Skeletal muscle tissue (tissue), 4 donors: ENCODE measurements around the gene TXNDC17. TPM values are rescaled to one million over a fixed set of nuclear protein-coding genes. Genes with fewer than 3 reads are reported as not detected.

Experiments used
- H3K27ac ChIP-seq: one replicate; pipeline ENCODE4 v1.7.0; 2013; ENCODE audit warnings: mild to moderate bottlenecking, low read depth, low read length, inconsistent platforms
- H3K27me3 ChIP-seq, 3 donors: one replicate each; pipeline ENCODE4 v1.7.0; 2013; ENCODE audit warnings: low read length in 3 of 3; ENCODE audit not compliant: control insufficient read depth in 3 of 3, insufficient read depth in 3 of 3
- H3K36me3 ChIP-seq, 3 donors: one replicate each; pipeline ENCODE4 v1.7.0; 2013; ENCODE audit warnings: low read length in 3 of 3; ENCODE audit not compliant: control insufficient read depth in 3 of 3, insufficient read depth in 3 of 3
- H3K4me1 ChIP-seq, 3 donors: one replicate each; pipeline ENCODE4 v1.7.0; 2013; ENCODE audit warnings: low read length in 3 of 3, mild to moderate bottlenecking in 3 of 3; ENCODE audit not compliant: control insufficient read depth in 3 of 3, insufficient read depth in 3 of 3
- H3K4me3 ChIP-seq, 3 donors: one replicate each; pipeline ENCODE4 v1.7.0; 2013; ENCODE audit warnings: low read length in 3 of 3
- H3K9ac ChIP-seq, 3 donors: one replicate each; pipeline ENCODE4 v1.7.0; 2013; ENCODE audit warnings: low read length in 3 of 3, mild to moderate bottlenecking in 3 of 3, moderate library complexity in 2 of 3, low read depth in 1 of 3
- H3K9me3 ChIP-seq, 3 donors: one replicate each; pipeline ENCODE4 v1.7.0; 2013; ENCODE audit warnings: low read length in 3 of 3; ENCODE audit not compliant: control insufficient read depth in 3 of 3
- total RNA-seq: library from RNA; depleted of rRNA; stranded (reverse); fragments of >200 nt; gene quantifications from one replicate; pipeline ENCODE4 v1.2.3, GENCODE V29; 2014
- donor health status: Osteomylitis.

The TXNDC17 gene
- total RNA-seq, 1 donor from 2014 or later, result 8.4 TPM

DNA sequence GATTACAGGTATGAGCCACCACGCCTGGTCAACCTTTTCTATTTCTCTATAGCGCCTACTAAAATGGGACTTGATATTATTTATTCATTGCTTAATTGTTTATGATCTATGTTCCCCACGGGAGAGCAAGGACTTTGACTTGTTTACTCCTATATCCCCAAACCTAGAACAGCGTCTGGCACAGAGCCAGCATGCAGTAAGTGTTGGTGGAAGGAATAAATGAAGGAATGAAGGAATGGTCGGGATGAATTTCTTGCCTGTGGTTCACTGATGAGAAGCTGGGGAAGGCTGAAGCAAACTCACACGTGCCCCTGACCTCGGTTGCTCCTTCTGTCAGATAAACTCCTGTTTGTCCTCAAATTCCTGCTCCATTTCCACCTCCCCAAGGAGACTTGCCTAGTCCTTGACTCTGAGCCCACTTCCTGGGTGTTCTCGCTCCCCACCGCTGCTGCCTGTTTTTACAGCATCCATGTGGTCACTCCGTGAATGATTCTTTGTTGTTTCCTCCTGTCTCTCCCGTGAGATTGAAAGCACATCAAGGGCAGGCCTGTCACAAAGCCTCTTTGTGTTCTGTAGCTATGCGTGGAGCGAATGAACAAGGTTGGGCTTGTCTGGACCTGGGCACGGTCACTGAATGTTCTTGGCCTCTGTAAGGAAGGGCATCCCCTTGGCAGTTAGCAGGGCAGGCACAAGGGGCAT lies 28.0 kb downstream of the TXNDC17 start:
- no peaks in the 10 kb centered on the region for H3K9me3 ChIP-seq
- H3K4me3 ChIP-seq, result no peak overlapping the region
- no peaks in the 10 kb centered on the region for H3K4me1 ChIP-seq
- H3K27me3 ChIP-seq, result peaks cover 6 to 32% (median 20%) of the 10 kb centered on the region in 3 donors
- H3K36me3 ChIP-seq, result no peaks in the 10 kb centered on the region
- no peak overlapping the region for H3K27ac ChIP-seq
- no peak overlapping the region for H3K9ac ChIP-seq

GRCh38 chr17:6669479-6670212 lies 28.8 kb downstream of the TXNDC17 start:
- no peaks in the 10 kb centered on the region for H3K9me3 ChIP-seq
- no peak overlapping the region for H3K9ac ChIP-seq
- H3K27me3 ChIP-seq, result peaks cover 6 to 35% (median 20%) of the 10 kb centered on the region in 3 donors
- H3K4me3 ChIP-seq, result no peak overlapping the region
- H3K27ac ChIP-seq, result no peak overlapping the region
- no peaks in the 10 kb centered on the region for H3K4me1 ChIP-seq
- H3K36me3 ChIP-seq, result no peaks in the 10 kb centered on the region

GRCh38 chr17:6670571-6670970 lies 29.7 kb downstream of the TXNDC17 start:
- H3K9ac ChIP-seq, result no peak overlapping the region
- H3K4me3 ChIP-seq, result no peak overlapping the region
- peaks cover 6 to 35% (median 22%) of the 10 kb centered on the region in 3 donors for H3K27me3 ChIP-seq
- no peaks in the 10 kb centered on the region for H3K9me3 ChIP-seq
- H3K4me1 ChIP-seq, result no peaks in the 10 kb centered on the region
- no peak overlapping the region for H3K27ac ChIP-seq
- no peaks in the 10 kb centered on the region for H3K36me3 ChIP-seq

DNA sequence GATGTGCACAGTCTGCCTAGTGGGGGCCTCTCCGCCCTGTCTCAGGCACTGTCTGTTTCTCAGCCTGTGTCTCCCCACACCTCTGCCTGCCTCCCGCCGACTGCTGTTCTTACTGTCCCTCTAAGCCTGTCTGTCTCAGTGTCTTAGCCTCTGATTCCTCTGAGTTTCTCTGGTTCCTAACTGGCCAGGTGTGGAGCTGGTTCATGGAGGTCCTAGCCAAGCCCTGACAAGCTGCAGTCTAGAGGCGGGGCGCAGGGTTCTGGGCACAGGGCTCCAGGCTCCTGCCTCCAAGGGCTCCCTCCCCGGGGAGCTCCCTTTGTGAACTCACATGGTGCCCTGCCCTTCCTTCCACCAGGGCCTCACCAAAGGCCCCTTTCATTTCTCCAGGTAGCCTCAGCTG lies 30.1 kb downstream of the TXNDC17 start:
- Histone ChIP-seq H3K27me3 (peaks cover 6 to 35% (median 24%) of the 10 kb centered on the region in 3 donors), H3K9ac (no peak overlapping the region)

GRCh38 chr17:6671431-6671830 lies 30.6 kb downstream of the TXNDC17 start:
- peaks cover 6 to 37% (median 24%) of the 10 kb centered on the region in 3 donors for H3K27me3 ChIP-seq

More for the DNA sequence above, 30.1 kb downstream of the TXNDC17 start:
- H3K27ac ChIP-seq, result no peak overlapping the region
- H3K9me3 ChIP-seq, result no peaks in the 10 kb centered on the region
- H3K4me3 ChIP-seq, result no peak overlapping the region
- no peaks in the 10 kb centered on the region for H3K4me1 ChIP-seq
- no peaks in the 10 kb centered on the region for H3K36me3 ChIP-seq

DNA sequence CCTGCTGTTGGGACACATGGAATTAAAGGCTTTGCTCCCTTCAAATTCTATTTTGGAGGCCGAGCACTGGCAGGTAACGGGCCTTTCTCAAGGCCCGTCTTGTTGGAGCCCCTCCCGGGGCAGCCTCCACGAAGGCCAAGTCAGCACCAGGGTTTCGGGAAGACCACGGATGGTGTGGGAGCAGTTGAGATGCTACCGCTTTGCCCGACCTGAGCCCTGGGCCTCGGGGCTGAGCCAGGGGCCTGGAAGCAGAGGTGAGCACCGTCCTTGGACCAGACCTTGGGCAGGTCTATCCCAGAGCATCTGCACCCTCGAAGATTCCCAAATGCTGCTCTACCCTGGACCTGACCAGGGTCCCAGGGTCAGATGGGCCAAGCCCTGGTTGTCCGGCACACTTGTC lies 33.7 kb downstream of the TXNDC17 start:
- no peaks in the 10 kb centered on the region for H3K36me3 ChIP-seq
- H3K4me1 ChIP-seq, result peaks cover 0 to 10% (median 3%) of the 10 kb centered on the region in 3 donors
- no peak overlapping the region for H3K4me3 ChIP-seq
- H3K27me3 ChIP-seq, result peaks cover 13 to 37% (median 30%) of the 10 kb centered on the region in 3 donors
- no peak overlapping the region for H3K27ac ChIP-seq
- no peaks in the 10 kb centered on the region for H3K9me3 ChIP-seq
- H3K9ac ChIP-seq, result no peak overlapping the region

More at GRCh38 chr17:6671431-6671830, 30.6 kb downstream of the TXNDC17 start:
- no peak overlapping the region for H3K27ac ChIP-seq
- H3K36me3 ChIP-seq, result no peaks in the 10 kb centered on the region
- no peak overlapping the region for H3K9ac ChIP-seq
- H3K4me1 ChIP-seq, result no peaks in the 10 kb centered on the region
- no peak overlapping the region for H3K4me3 ChIP-seq
- no peaks in the 10 kb centered on the region for H3K9me3 ChIP-seq

GRCh38 chr17:6675201-6675825 lies 34.5 kb downstream of the TXNDC17 start:
- no peaks in the 10 kb centered on the region for H3K9me3 ChIP-seq
- H3K36me3 ChIP-seq, result no peaks in the 10 kb centered on the region
- peaks cover 0 to 10% (median 3%) of the 10 kb centered on the region in 3 donors for H3K4me1 ChIP-seq
- no peak overlapping the region for H3K27ac ChIP-seq
- H3K4me3 ChIP-seq, result no peak overlapping the region
- H3K27me3 ChIP-seq, result peaks cover 13 to 32% (median 30%) of the 10 kb centered on the region in 3 donors
- H3K9ac ChIP-seq, result no peak overlapping the region

GRCh38 chr17:6676802-6677157 lies 35.9 kb downstream of the TXNDC17 start:
- no peak overlapping the region for H3K9ac ChIP-seq
- peaks cover 11 to 24% (median 24%) of the 10 kb centered on the region in 3 donors for H3K27me3 ChIP-seq
- no peaks in the 10 kb centered on the region for H3K9me3 ChIP-seq
- no peak overlapping the region for H3K27ac ChIP-seq
- H3K4me3 ChIP-seq, result no peak overlapping the region
- H3K4me1 ChIP-seq, result peaks cover 0 to 10% (median 3%) of the 10 kb centered on the region in 3 donors
- no peaks in the 10 kb centered on the region for H3K36me3 ChIP-seq

GRCh38 chr17:6677158-6677831 lies 36.4 kb downstream of the TXNDC17 start:
- no peak overlapping the region for H3K27ac ChIP-seq
- peaks cover 0 to 10% (median 3%) of the 10 kb centered on the region in 3 donors for H3K4me1 ChIP-seq
- H3K9ac ChIP-seq, result no peak overlapping the region
- H3K27me3 ChIP-seq, result peaks cover 11 to 27% (median 24%) of the 10 kb centered on the region in 3 donors
- H3K9me3 ChIP-seq, result no peaks in the 10 kb centered on the region
- H3K36me3 ChIP-seq, result no peaks in the 10 kb centered on the region
- no peak overlapping the region for H3K4me3 ChIP-seq
